ENCODE results near the gene UBAP1L. TPM values are rescaled to one million over a fixed set of nuclear protein-coding genes. Genes with fewer than 3 reads are reported as not detected.
"Not testable (repeated sequence)": the region's sequence is repeated elsewhere in the genome, so short reads cannot be mapped to it uniquely, and the experiment has no call there.

UBAP1L gene
- 1.8 TPM for polyA plus RNA-seq (2012; ENCODE audit: insufficient read depth, insufficient read length)

GRCh38 chr15:65115086-65115485 is at the start of gene UBAP1L:
Gene UBAP1L, minus strand, starts transcription at chr15:65115200. Its CDS starts 8,985 bp downstream, at chr15:65106215.
- DNase-seq (ENCODE audit: low read depth, low spot score) = no peak
- no peak within 1 kb of the TSS for H3K4me3 ChIP-seq (ENCODE audit: low read length)

GRCh38 chr15:65164139-65164538 is 49.1 kb upstream of the UBAP1L start:
- DNase-seq (ENCODE audit: low read depth, low spot score) = no peak
- no peak overlapping the region for H3K4me3 ChIP-seq (ENCODE audit: low read length)

GRCh38 chr15:65163041-65163440 is 48.0 kb upstream of the UBAP1L start:
- no peak overlapping the region for H3K4me3 ChIP-seq (ENCODE audit: low read length)
- no peak for DNase-seq (ENCODE audit: low read depth, low spot score)

- no peak overlapping the region for H3K4me3 ChIP-seq (ENCODE audit: low read length)
- DNase-seq (ENCODE audit: low read depth, low spot score) = no peak
These were observed 41.7 kb upstream of the UBAP1L start for GRCh38 chr15:65156692-65157091.

- DNase-seq (ENCODE audit: low read depth, low spot score) = no peak
- no peak overlapping the region for H3K4me3 ChIP-seq (ENCODE audit: low read length)
These were observed 39.7 kb upstream of the UBAP1L start for GRCh38 chr15:65154720-65155119.

- no peak overlapping the region for H3K4me3 ChIP-seq (ENCODE audit: low read length)
- DNase-seq (ENCODE audit: low read depth, low spot score) = no peak
These were observed 32.9 kb upstream of the UBAP1L start for GRCh38 chr15:65147902-65148301.

- H3K4me3 ChIP-seq (ENCODE audit: low read length) = no peak overlapping the region
- DNase-seq (ENCODE audit: low read depth, low spot score) = no peak
These were observed 31.4 kb upstream of the UBAP1L start for GRCh38 chr15:65146438-65146837.

- DNase-seq (ENCODE audit: low read depth, low spot score) = not testable (repeated sequence)
These were observed 23.6 kb upstream of the UBAP1L start for GRCh38 chr15:65138631-65139030.

GRCh38 chr15:65137893-65138292 is 22.9 kb upstream of the UBAP1L start:
- DNase-seq (ENCODE audit: low read depth, low spot score) = not testable (repeated sequence)

More at GRCh38 chr15:65138631-65139030, 23.6 kb upstream of the UBAP1L start:
- H3K4me3 ChIP-seq (ENCODE audit: low read length) = not testable (repeated sequence)

GRCh38 chr15:65137089-65137488 is 22.1 kb upstream of the UBAP1L start:
- not testable (repeated sequence) for H3K4me3 ChIP-seq (ENCODE audit: low read length); DNase-seq (ENCODE audit: low read depth, low spot score)

More at GRCh38 chr15:65137893-65138292, 22.9 kb upstream of the UBAP1L start:
- H3K4me3 ChIP-seq (ENCODE audit: low read length) = not testable (repeated sequence)

- no peak for DNase-seq (ENCODE audit: low read depth, low spot score)
- peak overlapping the region; percentile 69 for H3K4me3 ChIP-seq (ENCODE audit: low read length)
These were observed 19.5 kb upstream of the UBAP1L start for GRCh38 chr15:65134538-65134937.

- DNase-seq (ENCODE audit: low read depth, low spot score) = peak; percentile 94
- peak within 1 kb of the TSS; percentile 69 for H3K4me3 ChIP-seq (ENCODE audit: low read length)
These were observed 18.7 kb upstream of the UBAP1L start, which contains the start of gene PDCD7 for GRCh38 chr15:65133548-65134200. Gene PDCD7, minus strand, starts transcription at chr15:65133808. Its CDS starts 27 bp downstream, at chr15:65133781.

- peak overlapping the region; percentile 69 for H3K4me3 ChIP-seq (ENCODE audit: low read length)
- DNase-seq (ENCODE audit: low read depth, low spot score) = no peak
These were observed 18.0 kb upstream of the UBAP1L start for GRCh38 chr15:65132878-65133547.

- DNase-seq (ENCODE audit: low read depth, low spot score) = no peak
- no peak overlapping the region for H3K4me3 ChIP-seq (ENCODE audit: low read length)
These were observed 15.9 kb upstream of the UBAP1L start for GRCh38 chr15:65130941-65131340.

- no peak for DNase-seq (ENCODE audit: low read depth, low spot score)
- H3K4me3 ChIP-seq (ENCODE audit: low read length) = no peak overlapping the region
These were observed 542 bp upstream of the UBAP1L start for GRCh38 chr15:65115542-65115941.

GRCh38 chr15:65110676-65111292 is 4.2 kb downstream of the UBAP1L start:
- H3K4me3 ChIP-seq (ENCODE audit: low read length) = no peak overlapping the region
- no peak for DNase-seq (ENCODE audit: low read depth, low spot score)

GRCh38 chr15:65106011-65106590 is 8.9 kb downstream of the UBAP1L start:
- no peak for DNase-seq (ENCODE audit: low read depth, low spot score)
- H3K4me3 ChIP-seq (ENCODE audit: low read length) = no peak overlapping the region

GRCh38 chr15:65105038-65105437 is 10.0 kb downstream of the UBAP1L start:
- DNase-seq (ENCODE audit: low read depth, low spot score) = no peak

GRCh38 chr15:65102912-65103311 is 12.1 kb downstream of the UBAP1L start:
- DNase-seq (ENCODE audit: low read depth, low spot score) = no peak
- H3K4me3 ChIP-seq (ENCODE audit: low read length) = no peak overlapping the region

More at GRCh38 chr15:65105038-65105437, 10.0 kb downstream of the UBAP1L start:
- H3K4me3 ChIP-seq (ENCODE audit: low read length) = no peak overlapping the region

Measured in Jurkat, Clone E6-1 (cell line).